HepG2 (cell line): Measurements from ENCODE around the gene NDUFS6. TPM values are rescaled to one million over a fixed set of nuclear protein-coding genes. Genes with fewer than 3 reads are reported as not detected.

Experiments
- ATAC-seq: fragments of 200-7000 bp; cut with Tn5 transposase; 3 replicates; pipeline ENCODE4 v1.9.1; 2020; ENCODE audit warnings: mild to moderate bottlenecking, moderate library complexity
- BruUV-seq: library from RNA; stranded (reverse); fragments of 400-500 nt; replicated peaks from 2 replicates; lab custom pipeline; 2021; lab: Mats Ljungman, UMichigan
- CTCF ChIA-PET: fragments of 300-600 bp; formaldehyde crosslinking; extraction: SDS; loops from one replicate; lab custom pipeline; 2021; ENCODE audit warnings: low total read pairs, inconsistent platforms, low intra/inter-chr PET ratio; lab: Yijun Ruan, JAX
- POLR2A ChIA-PET: fragments of 350-600 bp; sonication (Branson Sonifier 250); formaldehyde crosslinking; loops from one replicate; lab custom pipeline; 2020; ENCODE audit warnings: antibody characterized with exemption, inconsistent platforms; lab: Yijun Ruan, JAX
- DNase-seq: peaks from one replicate; pipeline ENCODE4 v3.0.0-alpha.2; 2015; ENCODE audit warnings: low spot score
- FAIRE-seq: peaks from 3 replicates; lab custom pipeline; 2011; peaks lifted over from hg19 to GRCh38; lab: Jason Lieb, UNC
- H2AFZ ChIP-seq: one replicate; pipeline ENCODE4 v1.6.1; 2011; ENCODE audit warnings: low read length, inconsistent platforms
- H3K27ac ChIP-seq: fragments of 300-600 bp; 3 replicates; pipeline ENCODE4 v1.8.0; 2011; ENCODE audit warnings: mixed run types, mild to moderate bottlenecking, mixed read lengths, low read length, inconsistent platforms; ENCODE audit not compliant: insufficient read depth; ENCODE audit errors: extremely low read length
- H3K27me3 ChIP-seq, 2 experiments: fragments of 200-600 bp in 1 of 2; 2 replicates in 1 of 2; 3 replicates in 1 of 2; pipeline versions ENCODE4 v1.6.0 to v1.8.0; 2011; ENCODE audit warnings: low read length in 2 of 2, mild to moderate bottlenecking in 2 of 2, moderate library complexity in 2 of 2, inconsistent platforms in 1 of 2; ENCODE audit not compliant: insufficient read depth in 2 of 2, control insufficient read depth in 1 of 2
- H3K36me3 ChIP-seq, 2 experiments: fragments of 200-600 bp in 1 of 2; replicated peaks in 1 of 2; 2 replicates in 1 of 2; 3 replicates in 1 of 2; pipeline versions ENCODE4 v1.5.1 to v1.8.0; 2011; ENCODE audit warnings: low read length in 2 of 2, inconsistent platforms in 1 of 2; ENCODE audit not compliant: insufficient read depth in 2 of 2, control insufficient read depth in 1 of 2
- H3K4me1 ChIP-seq: 2 replicates; pipeline ENCODE4 v1.5.1; 2012; ENCODE audit warnings: low read length, inconsistent platforms; ENCODE audit not compliant: insufficient read depth
- H3K4me2 ChIP-seq: 2 replicates; pipeline ENCODE4 v1.6.0; 2011; ENCODE audit warnings: low read depth, low read length, inconsistent platforms
- H3K4me3 ChIP-seq, 3 experiments: fragments of 200-600 bp in 1 of 3; sonication (generic), shearing (Covaris generic) in 1 of 3; replicated peaks in 1 of 3; 2 replicates each; pipeline ENCODE4 v1.5.1; 2011 to 2016; ENCODE audit warnings: low read length in 3 of 3, inconsistent platforms in 2 of 3, low read depth in 2 of 3, mild to moderate bottlenecking in 2 of 3, control low read depth in 1 of 3, mixed read lengths in 1 of 3; ENCODE audit not compliant: insufficient read depth in 1 of 3
- H3K79me2 ChIP-seq: one replicate; pipeline ENCODE4 v1.6.1; 2011; ENCODE audit warnings: low read length, inconsistent platforms; ENCODE audit not compliant: insufficient read depth
- H3K9ac ChIP-seq: 2 replicates; pipeline ENCODE4 v1.6.0; 2011; ENCODE audit warnings: mild to moderate bottlenecking, low read depth, low read length, inconsistent platforms; ENCODE audit not compliant: insufficient read depth
- H3K9me3 ChIP-seq: 2 replicates; pipeline ENCODE4 v1.5.1; 2012; ENCODE audit warnings: mild to moderate bottlenecking, low read length
- H4K20me1 ChIP-seq: 2 replicates; pipeline ENCODE4 v1.6.0; 2011; ENCODE audit warnings: inconsistent platforms, mild to moderate bottlenecking, low read length, moderate library complexity; ENCODE audit not compliant: insufficient read depth
- MEIS1 ChIP-seq: sonication (generic); formaldehyde crosslinking; IDR thresholded peaks from 2 replicates; pipeline ENCODE4 v1.9.0; 2021; ENCODE audit warnings: mild to moderate bottlenecking, missing genetic modification reagents, moderate library complexity, borderline replicate concordance
- RAD21 ChIP-seq: fragments of 450-650 bp; formaldehyde crosslinking; IDR thresholded peaks from 2 replicates; pipeline ENCODE4 v1.5.0; 2020; ENCODE audit warnings: mild to moderate bottlenecking
- TAF15 ChIP-seq: fragments of 200-400 bp; formaldehyde crosslinking; IDR thresholded peaks from one replicate; pipeline ENCODE4 v1.6.1; 2018; ENCODE audit warnings: mild to moderate bottlenecking, low read depth, low read length; ENCODE audit not compliant: poor library complexity, severe bottlenecking
- ZBTB20 ChIP-seq: sonication (generic); formaldehyde crosslinking; IDR thresholded peaks from 2 replicates; pipeline ENCODE4 v1.8.1; 2023; ENCODE audit warnings: missing genetic modification reagents, low read depth, mild to moderate bottlenecking, borderline replicate concordance
- ZNF274 ChIP-seq: sonication (generic); formaldehyde crosslinking; IDR thresholded peaks from 2 replicates; pipeline ENCODE4 v1.5.1; 2020; ENCODE audit warnings: mild to moderate bottlenecking, missing genetic modification reagents
- ZNF589 ChIP-seq: sonication (generic); formaldehyde crosslinking; conservative IDR thresholded peaks from 2 replicates; pipeline ENCODE4 v1.8.0; 2022; ENCODE audit warnings: mild to moderate bottlenecking, moderate library complexity, missing genetic modification reagents
- ZNF883 ChIP-seq: sonication (generic); formaldehyde crosslinking; IDR thresholded peaks from 2 replicates; pipeline ENCODE4 v1.5.1; 2020; ENCODE audit warnings: mild to moderate bottlenecking, missing genetic modification reagents; ENCODE audit errors: not compliant biosample characterization
- WGBS: methylation state at CpG from one replicate; pipeline ENCODE4 v1.1.6; 2017; ENCODE audit warnings: low lambda C conversion rate; 5-methylcytosine and 5-hydroxymethylcytosine counted together
- in situ Hi-C: cut with HindIII; loops from 2 replicates; pipeline ENCODE4 v1.10.0; 2017; ENCODE audit warnings: low pct_unique_long_range_greater_than_20kb; ENCODE audit not compliant: extremely low pct_ligation_motif_present
- intact Hi-C: fragments of 100-400 bp; cut with micrococcal nuclease; formaldehyde crosslinking; loops from one replicate; pipeline ENCODE4 v1.10.0; 2022; ENCODE audit not compliant: unreplicated experiment
- polyA plus RNA-seq, 8 experiments: library from polyadenylated mRNA; depleted of rRNA in 3 of 8; stranded (reverse) in 7 of 8; unstranded in 1 of 8; fragments of >200 nt; fragmentation: Illumina TruSeq in 4 of 8; extraction: Trizol in 4 of 8; gene quantifications; 2 replicates each; pipeline versions ENCODE4 v1.2.1 to v1.2.3, GENCODE V29; 2011 to 2016; ENCODE audit warnings: low read depth in 4 of 8, missing spikeins in 1 of 8, mixed read lengths in 1 of 8; ENCODE audit not compliant: insufficient read depth in 1 of 8
- total RNA-seq, 5 experiments: library from RNA; depleted of rRNA; stranded (reverse); fragments of >200 nt; fragmentation: Illumina TruSeq; extraction: Trizol; gene quantifications; 2 replicates each; pipeline ENCODE4 v1.2.3, GENCODE V29; 2016; ENCODE audit warnings: low read depth in 1 of 5
- TF ChIP-seq, protein P1 (sequence below): sonication (generic); formaldehyde crosslinking; conservative IDR thresholded peaks from 2 replicates; pipeline ENCODE4 v1.8.0; 2022; ENCODE audit warnings: mild to moderate bottlenecking, moderate library complexity, missing genetic modification reagents
- TF ChIP-seq, protein P2 (sequence below): IDR thresholded peaks from 2 replicates; pipeline ENCODE4 v1.6.1; 2016
- TF ChIP-seq, protein P3 (sequence below): sonication (generic); formaldehyde crosslinking; IDR thresholded peaks from 2 replicates; pipeline ENCODE4 v1.9.0; 2021; ENCODE audit warnings: missing genetic modification reagents, borderline replicate concordance
- TF ChIP-seq, protein P4 (sequence below): IDR thresholded peaks from 2 replicates; pipeline ENCODE4 v1.6.1; 2016; ENCODE audit warnings: low read depth

NDUFS6 gene
- total and polyA plus RNA-seq, 2 of the 13 experiments (the other 11 are each of a cell fraction or from before 2014, with no cell fraction given): 23.7 to 50.4 TPM

DNA sequence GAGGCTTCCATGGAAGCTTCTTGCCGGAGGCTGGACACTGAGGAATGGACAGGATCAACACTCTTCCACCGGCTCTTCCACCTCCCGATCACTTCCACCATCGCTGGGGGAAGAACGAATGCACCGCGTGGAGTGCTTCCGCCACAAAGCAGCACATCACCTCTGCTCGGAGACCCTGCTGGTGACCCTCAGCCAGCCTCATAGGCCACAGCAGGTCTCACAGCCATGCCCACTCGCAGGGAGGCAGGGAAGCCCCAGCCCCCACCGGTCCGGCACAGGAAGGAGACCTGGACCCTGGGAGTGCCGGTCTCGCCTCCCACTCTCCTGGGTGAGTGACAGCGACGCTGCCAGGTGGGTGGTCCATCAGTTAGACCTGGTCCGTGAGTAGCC is 6.3 kb upstream of the NDUFS6 start:
- Histone ChIP-seq H3K4me3 (peak overlapping the region in 1 of 3 experiments; percentile 64; a peak in 1 of 6 replicates), H3K4me2 (peak overlapping the region; percentile 77), H3K36me3 (peaks cover 2 to 17% of the 10 kb centered on the region in 2 experiments; a peak in 3 of 5 replicates), H3K4me1 (peaks cover 37% of the 10 kb centered on the region), H3K79me2 (peaks cover 13% of the 10 kb centered on the region), H4K20me1 (no peaks in the 10 kb centered on the region; the same call in 1 of the 2 replicates), H3K9ac (no peak overlapping the region), H2AFZ (no peak overlapping the region), H3K27me3 (peaks cover 0 to 13% of the 10 kb centered on the region in 2 experiments; a peak in 3 of 5 replicates), H3K27ac (no peak overlapping the region), H3K9me3 (no peaks in the 10 kb centered on the region)
- WGBS: 86% methylated on average over 11 of the region's 17 CpGs
- DNase-seq: no peak
- ChIA-PET CTCF (no interaction called here), POLR2A (no interaction called here)
- BruUV-seq: no TSS peak
- ATAC-seq: no peak
- FAIRE-seq: no peak
- intact Hi-C loops (no loop called here), in situ Hi-C loops (no loop called here)
- no peak for TF ChIP-seq ZBTB20 (CRISPR knock-in tag)
- TF ChIP-seq, protein P1, sequence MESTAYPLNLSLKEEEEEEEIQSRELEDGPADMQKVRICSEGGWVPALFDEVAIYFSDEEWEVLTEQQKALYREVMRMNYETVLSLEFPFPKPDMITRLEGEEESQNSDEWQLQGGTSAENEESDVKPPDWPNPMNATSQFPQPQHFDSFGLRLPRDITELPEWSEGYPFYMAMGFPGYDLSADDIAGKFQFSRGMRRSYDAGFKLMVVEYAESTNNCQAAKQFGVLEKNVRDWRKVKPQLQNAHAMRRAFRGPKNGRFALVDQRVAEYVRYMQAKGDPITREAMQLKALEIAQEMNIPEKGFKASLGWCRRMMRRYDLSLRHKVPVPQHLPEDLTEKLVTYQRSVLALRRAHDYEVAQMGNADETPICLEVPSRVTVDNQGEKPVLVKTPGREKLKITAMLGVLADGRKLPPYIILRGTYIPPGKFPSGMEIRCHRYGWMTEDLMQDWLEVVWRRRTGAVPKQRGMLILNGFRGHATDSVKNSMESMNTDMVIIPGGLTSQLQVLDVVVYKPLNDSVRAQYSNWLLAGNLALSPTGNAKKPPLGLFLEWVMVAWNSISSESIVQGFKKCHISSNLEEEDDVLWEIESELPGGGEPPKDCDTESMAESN: no peak
- TF ChIP-seq, protein P2, sequence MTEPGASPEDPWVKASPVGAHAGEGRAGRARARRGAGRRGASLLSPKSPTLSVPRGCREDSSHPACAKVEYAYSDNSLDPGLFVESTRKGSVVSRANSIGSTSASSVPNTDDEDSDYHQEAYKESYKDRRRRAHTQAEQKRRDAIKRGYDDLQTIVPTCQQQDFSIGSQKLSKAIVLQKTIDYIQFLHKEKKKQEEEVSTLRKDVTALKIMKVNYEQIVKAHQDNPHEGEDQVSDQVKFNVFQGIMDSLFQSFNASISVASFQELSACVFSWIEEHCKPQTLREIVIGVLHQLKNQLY (CRISPR knock-in tag): no peak

DNA sequence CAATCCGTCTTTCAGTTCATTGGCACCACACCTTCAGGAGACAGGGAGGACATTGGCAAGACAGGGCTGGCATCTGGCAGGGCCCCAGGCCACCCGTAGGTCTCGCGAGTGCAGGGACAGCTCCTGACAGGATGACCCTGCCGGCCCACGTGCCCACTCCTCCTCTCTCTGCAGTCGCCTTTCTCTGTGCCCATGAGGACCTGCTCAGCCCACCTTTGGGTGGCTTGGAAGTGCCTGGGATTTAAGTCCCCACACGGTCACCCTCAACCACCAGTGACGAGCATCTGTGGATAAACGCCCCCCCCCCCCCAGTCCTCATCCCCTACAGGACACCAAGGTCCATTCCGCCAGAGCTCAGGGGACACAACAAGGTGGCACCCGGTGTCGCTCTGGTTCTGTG is 5.7 kb upstream of the NDUFS6 start:
- 82% methylated on average over 12 of the region's 13 CpGs for WGBS
- H3K79me2 ChIP-seq: peaks cover 19% of the 10 kb centered on the region
- H3K4me3 ChIP-seq: no peak overlapping the region
- no peaks in the 10 kb centered on the region; the same call in 1 of the 2 replicates for H4K20me1 ChIP-seq
- peaks cover 0 to 7% of the 10 kb centered on the region in 2 experiments; a peak in 2 of 5 replicates for H3K27me3 ChIP-seq
- no peak overlapping the region for H3K4me2 ChIP-seq
- ATAC-seq (no peak), FAIRE-seq (no peak), DNase-seq (no peak)
- ChIA-PET POLR2A (no interaction called here), CTCF (no interaction called here)
- H3K9ac ChIP-seq: no peak overlapping the region
- intact Hi-C loops (no loop called here), in situ Hi-C loops (no loop called here)
- no TSS peak for BruUV-seq
- H3K36me3 ChIP-seq: peaks cover 2 to 17% of the 10 kb centered on the region in 2 experiments; a peak in 3 of 5 replicates
- H3K27ac ChIP-seq: no peak overlapping the region
- H2AFZ ChIP-seq: no peak overlapping the region
- H3K4me1 ChIP-seq: peaks cover 37% of the 10 kb centered on the region
- no peaks in the 10 kb centered on the region for H3K9me3 ChIP-seq
- TF ChIP-seq ZNF589: no peak
- TF ChIP-seq, protein P3, sequence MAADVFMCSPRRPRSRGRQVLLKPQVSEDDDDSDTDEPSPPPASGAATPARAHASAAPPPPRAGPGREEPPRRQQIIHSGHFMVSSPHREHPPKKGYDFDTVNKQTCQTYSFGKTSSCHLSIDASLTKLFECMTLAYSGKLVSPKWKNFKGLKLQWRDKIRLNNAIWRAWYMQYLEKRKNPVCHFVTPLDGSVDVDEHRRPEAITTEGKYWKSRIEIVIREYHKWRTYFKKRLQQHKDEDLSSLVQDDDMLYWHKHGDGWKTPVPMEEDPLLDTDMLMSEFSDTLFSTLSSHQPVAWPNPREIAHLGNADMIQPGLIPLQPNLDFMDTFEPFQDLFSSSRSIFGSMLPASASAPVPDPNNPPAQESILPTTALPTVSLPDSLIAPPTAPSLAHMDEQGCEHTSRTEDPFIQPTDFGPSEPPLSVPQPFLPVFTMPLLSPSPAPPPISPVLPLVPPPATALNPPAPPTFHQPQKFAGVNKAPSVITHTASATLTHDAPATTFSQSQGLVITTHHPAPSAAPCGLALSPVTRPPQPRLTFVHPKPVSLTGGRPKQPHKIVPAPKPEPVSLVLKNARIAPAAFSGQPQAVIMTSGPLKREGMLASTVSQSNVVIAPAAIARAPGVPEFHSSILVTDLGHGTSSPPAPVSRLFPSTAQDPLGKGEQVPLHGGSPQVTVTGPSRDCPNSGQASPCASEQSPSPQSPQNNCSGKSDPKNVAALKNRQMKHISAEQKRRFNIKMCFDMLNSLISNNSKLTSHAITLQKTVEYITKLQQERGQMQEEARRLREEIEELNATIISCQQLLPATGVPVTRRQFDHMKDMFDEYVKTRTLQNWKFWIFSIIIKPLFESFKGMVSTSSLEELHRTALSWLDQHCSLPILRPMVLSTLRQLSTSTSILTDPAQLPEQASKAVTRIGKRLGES (CRISPR knock-in tag): no peak
- TF ChIP-seq, protein P4, sequence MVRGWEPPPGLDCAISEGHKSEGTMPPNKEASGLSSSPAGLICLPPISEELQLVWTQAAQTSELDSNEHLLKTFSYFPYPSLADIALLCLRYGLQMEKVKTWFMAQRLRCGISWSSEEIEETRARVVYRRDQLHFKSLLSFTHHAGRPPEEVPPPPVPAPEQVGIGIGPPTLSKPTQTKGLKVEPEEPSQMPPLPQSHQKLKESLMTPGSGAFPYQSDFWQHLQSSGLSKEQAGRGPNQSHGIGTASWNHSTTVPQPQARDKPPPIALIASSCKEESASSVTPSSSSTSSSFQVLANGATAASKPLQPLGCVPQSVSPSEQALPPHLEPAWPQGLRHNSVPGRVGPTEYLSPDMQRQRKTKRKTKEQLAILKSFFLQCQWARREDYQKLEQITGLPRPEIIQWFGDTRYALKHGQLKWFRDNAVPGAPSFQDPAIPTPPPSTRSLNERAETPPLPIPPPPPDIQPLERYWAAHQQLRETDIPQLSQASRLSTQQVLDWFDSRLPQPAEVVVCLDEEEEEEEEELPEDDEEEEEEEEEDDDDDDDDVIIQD (CRISPR knock-in tag): no peak
- no peak for TF ChIP-seq RAD21 (CRISPR knock-in tag)
- no peak for TF ChIP-seq ZNF274
- no peak for TF ChIP-seq ZNF883 (CRISPR knock-in tag)
- TF ChIP-seq MEIS1 (CRISPR knock-in tag): no peak
- TF ChIP-seq TAF15: no peak
